GM23338 (cell line): ENCODE measurements around the gene FBLN5. TPM values are rescaled to one million over a fixed set of nuclear protein-coding genes. Genes with fewer than 3 reads are reported as not detected.

ENCODE experiments used
- ATAC-seq: fragments of 200-7000 bp; cut with Tn5 transposase; 3 replicates; pipeline ENCODE4 v1.9.1; 2020
- DNase-seq: peaks from one replicate; pipeline ENCODE4 v3.0.0-alpha.2; 2015; ENCODE audit warnings: low spot score
- H2AFZ ChIP-seq: fragments of 200-600 bp; sonication (generic); 2 replicates; pipeline ENCODE4 v1.8.0; 2016; ENCODE audit warnings: antibody characterized with exemption, mild to moderate bottlenecking, moderate library complexity
- H3F3A ChIP-seq: fragments of 200-600 bp; sonication (generic); replicated peaks from 2 replicates; pipeline ENCODE4 v1.8.0; 2017; ENCODE audit warnings: antibody characterized with exemption, mixed run types, low read depth
- H3K27ac ChIP-seq: fragments of 200-600 bp; sonication (generic); 2 replicates; pipeline ENCODE4 v1.6.1; 2016; ENCODE audit warnings: low read depth
- H3K27me3 ChIP-seq: fragments of 200-600 bp; sonication (generic); 2 replicates; pipeline ENCODE4 v1.8.0; 2016; ENCODE audit warnings: mild to moderate bottlenecking, mixed run types, moderate library complexity; ENCODE audit not compliant: insufficient read depth
- H3K36me3 ChIP-seq: fragments of 200-600 bp; sonication (generic); 2 replicates; pipeline ENCODE4 v1.8.0; 2016; ENCODE audit warnings: mild to moderate bottlenecking; ENCODE audit not compliant: insufficient read depth
- H3K4me1 ChIP-seq: fragments of 200-600 bp; sonication (generic); 2 replicates; pipeline ENCODE4 v1.8.0; 2016; ENCODE audit warnings: mild to moderate bottlenecking, moderate library complexity; ENCODE audit not compliant: insufficient read depth
- H3K4me2 ChIP-seq: fragments of 200-600 bp; sonication (generic); 2 replicates; pipeline ENCODE4 v1.7.1; 2017; ENCODE audit warnings: mixed run types
- H3K4me3 ChIP-seq: fragments of 200-600 bp; sonication (generic); 2 replicates; pipeline ENCODE4 v1.6.1; 2016; ENCODE audit warnings: mixed run types
- H3K79me2 ChIP-seq: fragments of 200-600 bp; sonication (generic); replicated peaks from 2 replicates; pipeline ENCODE4 v1.8.0; 2017; ENCODE audit warnings: mild to moderate bottlenecking; ENCODE audit not compliant: insufficient read depth
- H3K9me2 ChIP-seq: fragments of 200-600 bp; sonication (generic); 2 replicates; pipeline ENCODE4 v1.8.0; 2017; ENCODE audit not compliant: insufficient read depth
- H4K20me1 ChIP-seq: fragments of 200-600 bp; sonication (generic); replicated peaks from 2 replicates; pipeline ENCODE4 v1.8.0; 2017; ENCODE audit warnings: mild to moderate bottlenecking; ENCODE audit not compliant: insufficient read depth
- H3K27ac Mint-ChIP-seq: 2 replicates; pipeline ENCODE4 v1.8.0; 2020; ENCODE audit warnings: inconsistent platforms, mild to moderate bottlenecking, moderate library complexity, mixed read lengths
- H3K27me3 Mint-ChIP-seq: 3 replicates; pipeline ENCODE4 v1.8.0; 2022; ENCODE audit warnings: low read depth, mild to moderate bottlenecking, moderate library complexity, mixed read lengths, inconsistent platforms; ENCODE audit not compliant: insufficient read depth, poor library complexity
- H3K36me3 Mint-ChIP-seq: 3 replicates; pipeline ENCODE4 v1.8.0; 2021; ENCODE audit warnings: low read depth, mild to moderate bottlenecking, inconsistent platforms, moderate library complexity, mixed read lengths
- H3K4me1 Mint-ChIP-seq: 3 replicates; pipeline ENCODE4 v1.8.0; 2020; ENCODE audit warnings: mild to moderate bottlenecking, inconsistent platforms, mixed read lengths
- H3K4me3 Mint-ChIP-seq: 3 replicates; pipeline ENCODE4 v1.8.0; 2021; ENCODE audit warnings: moderate library complexity, mild to moderate bottlenecking, inconsistent platforms, mixed read lengths
- H3K9me3 Mint-ChIP-seq: 3 replicates; pipeline ENCODE4 v1.8.0; 2020; ENCODE audit warnings: moderate library complexity, mild to moderate bottlenecking, inconsistent platforms, mixed read lengths
- CREB1 ChIP-seq: fragments of 250-450 bp; sonication (Bioruptor Pico); IDR thresholded peaks from 2 replicates; pipeline ENCODE4 v1.5.0; 2020; ENCODE audit warnings: low read depth, mild to moderate bottlenecking, moderate library complexity
- ETS1 ChIP-seq: IDR thresholded peaks from 2 replicates; pipeline ENCODE4 v1.6.1; 2016; ENCODE audit warnings: antibody characterized with exemption
- EZH2 ChIP-seq: fragments of 200-600 bp; sonication (generic); IDR thresholded peaks from one replicate; pipeline ENCODE4 v1.8.0; 2017; ENCODE audit warnings: antibody characterized with exemption, mild to moderate bottlenecking, low read depth; ENCODE audit not compliant: unreplicated experiment
- EZH2phosphoT487 ChIP-seq: fragments of 200-600 bp; sonication (generic); IDR thresholded peaks from one replicate; pipeline ENCODE4 v1.8.1; 2018; ENCODE audit warnings: antibody characterized with exemption; ENCODE audit not compliant: unreplicated experiment
- JUNB ChIP-seq: IDR thresholded peaks from one replicate; pipeline ENCODE4 v1.6.1; 2016; ENCODE audit warnings: antibody characterized with exemption; ENCODE audit not compliant: unreplicated experiment
- NANOG ChIP-seq: IDR thresholded peaks from 2 replicates; pipeline ENCODE4 v1.6.1; 2016; ENCODE audit warnings: antibody characterized with exemption, borderline replicate concordance
- POLR2AphosphoS5 ChIP-seq: IDR thresholded peaks from 2 replicates; pipeline ENCODE4 v1.6.1; 2016; ENCODE audit warnings: antibody characterized with exemption, low read depth
- REST ChIP-seq: IDR thresholded peaks from one replicate; pipeline ENCODE4 v1.6.1; 2018; ENCODE audit warnings: antibody characterized with exemption; ENCODE audit not compliant: unreplicated experiment
- STAT1 ChIP-seq: IDR thresholded peaks from one replicate; pipeline ENCODE4 v1.6.1; 2016; ENCODE audit warnings: antibody characterized with exemption; ENCODE audit not compliant: unreplicated experiment
- ZNF114 ChIP-seq: fragments of 250-450 bp; sonication (Bioruptor Pico); IDR thresholded peaks from 2 replicates; pipeline ENCODE4 v1.5.0; 2020; ENCODE audit warnings: mild to moderate bottlenecking, moderate library complexity
- ZNF331 ChIP-seq: fragments of 250-450 bp; sonication (Bioruptor Pico); IDR thresholded peaks from 2 replicates; pipeline ENCODE4 v1.5.0; 2020; ENCODE audit warnings: low read depth, mild to moderate bottlenecking, moderate library complexity
- ZNF462 ChIP-seq: fragments of 250-450 bp; sonication (Bioruptor Pico); IDR thresholded peaks from 2 replicates; pipeline ENCODE4 v1.5.0; 2020; ENCODE audit warnings: mild to moderate bottlenecking, moderate library complexity
- polyA plus RNA-seq: library from polyadenylated mRNA; unstranded; fragments of >200 nt; fragmentation: Nextera tagmentation; extraction: Ambion mirVana; gene quantifications from 2 replicates; pipeline ENCODE4 v1.2.1, GENCODE V29; 2016
- total RNA-seq: library from RNA; depleted of rRNA; stranded (reverse); fragments of >200 nt; shearing (Covaris generic); gene quantifications from 2 replicates; pipeline ENCODE4 v1.2.3, GENCODE V29; 2014
- TF ChIP-seq, protein P1 (sequence below), 2 experiments: fragments of 200-600 bp in 1 of 2; sonication (generic) in 1 of 2; conservative IDR thresholded peaks; 2 replicates each; pipeline versions ENCODE4 v1.5.1 to v1.6.1; 2016 to 2017; ENCODE audit warnings: antibody characterized with exemption in 2 of 2, low read depth in 2 of 2, mild to moderate bottlenecking in 2 of 2, moderate library complexity in 1 of 2

The FBLN5 gene
- total and polyA plus RNA-seq, 2 experiments from 2014 or later = 4.3 to 4.9 TPM

- no peaks in the 10 kb centered on the region for H3K27me3 ChIP-seq
- no peaks in the 10 kb centered on the region for H3K36me3 ChIP-seq
- H3K27ac Mint-ChIP-seq = no peak overlapping the region
- no peaks in the 10 kb centered on the region for H3K9me3 Mint-ChIP-seq
- TF ChIP-seq EZH2 (no peak), STAT1 (no peak), EZH2phosphoT487 (no peak), POLR2AphosphoS5 (no peak), NANOG (no peak), JUNB (no peak), REST (no peak), ZNF114 (CRISPR knock-in tag) (no peak), ZNF462 (CRISPR knock-in tag) (no peak), CREB1 (CRISPR knock-in tag) (no peak), ZNF331 (CRISPR knock-in tag) (no peak), ETS1 (no peak)
- TF ChIP-seq, protein P1, sequence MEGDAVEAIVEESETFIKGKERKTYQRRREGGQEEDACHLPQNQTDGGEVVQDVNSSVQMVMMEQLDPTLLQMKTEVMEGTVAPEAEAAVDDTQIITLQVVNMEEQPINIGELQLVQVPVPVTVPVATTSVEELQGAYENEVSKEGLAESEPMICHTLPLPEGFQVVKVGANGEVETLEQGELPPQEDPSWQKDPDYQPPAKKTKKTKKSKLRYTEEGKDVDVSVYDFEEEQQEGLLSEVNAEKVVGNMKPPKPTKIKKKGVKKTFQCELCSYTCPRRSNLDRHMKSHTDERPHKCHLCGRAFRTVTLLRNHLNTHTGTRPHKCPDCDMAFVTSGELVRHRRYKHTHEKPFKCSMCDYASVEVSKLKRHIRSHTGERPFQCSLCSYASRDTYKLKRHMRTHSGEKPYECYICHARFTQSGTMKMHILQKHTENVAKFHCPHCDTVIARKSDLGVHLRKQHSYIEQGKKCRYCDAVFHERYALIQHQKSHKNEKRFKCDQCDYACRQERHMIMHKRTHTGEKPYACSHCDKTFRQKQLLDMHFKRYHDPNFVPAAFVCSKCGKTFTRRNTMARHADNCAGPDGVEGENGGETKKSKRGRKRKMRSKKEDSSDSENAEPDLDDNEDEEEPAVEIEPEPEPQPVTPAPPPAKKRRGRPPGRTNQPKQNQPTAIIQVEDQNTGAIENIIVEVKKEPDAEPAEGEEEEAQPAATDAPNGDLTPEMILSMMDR (conservative IDR thresholded peaks at IDR 0.05; ENCODE audit: low read depth in 2 of 2) = no peak
- H3K4me3 ChIP-seq = no peak overlapping the region
- H3K9me2 ChIP-seq = no peaks in the 10 kb centered on the region
- no peak overlapping the region for H3K27ac ChIP-seq
- peaks cover 13% of the 10 kb centered on the region for H3K27me3 Mint-ChIP-seq
- H2AFZ ChIP-seq = peak overlapping the region; percentile 11; the same call in 1 of the 2 replicates
- H3K79me2 ChIP-seq = no peaks in the 10 kb centered on the region
- H3K36me3 Mint-ChIP-seq = no peaks in the 10 kb centered on the region
- DNase-seq (no peak), ATAC-seq (no peak)
- H3K4me1 ChIP-seq = peaks cover 3% of the 10 kb centered on the region; the same call in 1 of the 2 replicates
- no peaks in the 10 kb centered on the region for H4K20me1 ChIP-seq
- no peaks in the 10 kb centered on the region; the same call in 1 of the 2 replicates for H3F3A ChIP-seq
- H3K4me2 ChIP-seq = no peak overlapping the region
- no peak overlapping the region for H3K4me3 Mint-ChIP-seq
- peaks cover 10% of the 10 kb centered on the region for H3K4me1 Mint-ChIP-seq
Observed at GRCh38 chr14:91893669-91894068, 53.8 kb downstream of the FBLN5 start.
